ENCODE measurements around the gene CEBPZ. TPM values are rescaled to one million over a fixed set of nuclear protein-coding genes. Genes with fewer than 3 reads are reported as not detected.

CEBPZ gene
- total RNA-seq, 2 experiments from 2014 or later = 34.9 to 57.2 TPM

Other genes with a start within 250 kb of the CEBPZ start
- 23.8 TPM in 2 replicates for gene HEATR5B, start 147.2 kb downstream of the CEBPZ start, total RNA-seq (2014; rRNA removed; shearing (Covaris generic))
- 31.3 and 34.5 TPM in 2 replicates for gene HEATR5B, start 147.2 kb downstream of the CEBPZ start, total RNA-seq (2022)
- 11.6 and 21.2 TPM in 2 replicates for gene GPATCH11, start 147.1 kb downstream of the CEBPZ start, total RNA-seq (2014; rRNA removed; shearing (Covaris generic))
- gene GPATCH11, start 147.1 kb downstream of the CEBPZ start, total RNA-seq (2022) = 18.9 and 24.5 TPM in 2 replicates
- gene EIF2AK2, start 74.6 kb downstream of the CEBPZ start, total RNA-seq (2014; rRNA removed; shearing (Covaris generic)) = 3.2 and 3.6 TPM in 2 replicates
- 3.1 and 3.7 TPM in 2 replicates for gene EIF2AK2, start 74.6 kb downstream of the CEBPZ start, total RNA-seq (2022)
- gene SULT6B1, start 42.9 kb downstream of the CEBPZ start, total RNA-seq (2014; rRNA removed; shearing (Covaris generic)) = not detected in 2 replicates
- not detected in 2 replicates for gene SULT6B1, start 42.9 kb downstream of the CEBPZ start, total RNA-seq (2022)
- 19.2 and 31.1 TPM in 2 replicates for gene CEBPZOS, start 35.1 kb downstream of the CEBPZ start, total RNA-seq (2014; rRNA removed; shearing (Covaris generic))
- 73.6 and 90.9 TPM in 2 replicates for gene CEBPZOS, start 35.1 kb downstream of the CEBPZ start, total RNA-seq (2022)
- gene NDUFAF7, start 62 bp upstream of the CEBPZ start, total RNA-seq (2014; rRNA removed; shearing (Covaris generic)) = 17.3 and 23.3 TPM in 2 replicates
- gene NDUFAF7, start 62 bp upstream of the CEBPZ start, total RNA-seq (2022) = 26.0 and 27.3 TPM in 2 replicates
- gene PRKD3, start 93.2 kb upstream of the CEBPZ start, total RNA-seq (2014; rRNA removed; shearing (Covaris generic)) = 63.2 and 74.3 TPM in 2 replicates
- 174 and 185 TPM in 2 replicates for gene PRKD3, start 93.2 kb upstream of the CEBPZ start, total RNA-seq (2022)
- gene QPCT, start 113.0 kb upstream of the CEBPZ start, total RNA-seq (2014; rRNA removed; shearing (Covaris generic)) = 3.5 and 8.2 TPM in 2 replicates
- gene QPCT, start 113.0 kb upstream of the CEBPZ start, total RNA-seq (2022) = 42.9 and 52.6 TPM in 2 replicates